ENCODE measurements around the gene MS4A14.

MS4A14 gene

DNA sequence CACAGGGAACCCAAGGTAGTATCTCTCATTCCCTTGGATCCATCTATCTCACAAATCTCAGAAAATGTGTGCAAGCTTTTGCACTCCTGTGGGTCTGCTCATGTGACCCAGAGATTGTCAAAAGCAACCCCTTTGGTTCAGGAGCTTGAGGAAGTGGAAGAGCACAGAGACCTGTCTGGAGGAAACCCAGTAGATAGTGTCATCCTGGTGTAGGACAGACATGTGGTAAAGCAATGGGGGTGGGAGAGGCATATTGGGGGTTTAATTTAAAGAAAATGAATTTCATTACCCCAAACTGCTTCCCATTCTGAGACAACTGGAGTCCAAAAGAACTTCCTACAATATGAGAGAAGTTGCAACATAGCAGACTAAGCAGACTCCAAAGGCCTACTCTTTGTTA is 5.8 kb upstream of the MS4A14 start:
- TF ChIP-seq, protein P1, sequence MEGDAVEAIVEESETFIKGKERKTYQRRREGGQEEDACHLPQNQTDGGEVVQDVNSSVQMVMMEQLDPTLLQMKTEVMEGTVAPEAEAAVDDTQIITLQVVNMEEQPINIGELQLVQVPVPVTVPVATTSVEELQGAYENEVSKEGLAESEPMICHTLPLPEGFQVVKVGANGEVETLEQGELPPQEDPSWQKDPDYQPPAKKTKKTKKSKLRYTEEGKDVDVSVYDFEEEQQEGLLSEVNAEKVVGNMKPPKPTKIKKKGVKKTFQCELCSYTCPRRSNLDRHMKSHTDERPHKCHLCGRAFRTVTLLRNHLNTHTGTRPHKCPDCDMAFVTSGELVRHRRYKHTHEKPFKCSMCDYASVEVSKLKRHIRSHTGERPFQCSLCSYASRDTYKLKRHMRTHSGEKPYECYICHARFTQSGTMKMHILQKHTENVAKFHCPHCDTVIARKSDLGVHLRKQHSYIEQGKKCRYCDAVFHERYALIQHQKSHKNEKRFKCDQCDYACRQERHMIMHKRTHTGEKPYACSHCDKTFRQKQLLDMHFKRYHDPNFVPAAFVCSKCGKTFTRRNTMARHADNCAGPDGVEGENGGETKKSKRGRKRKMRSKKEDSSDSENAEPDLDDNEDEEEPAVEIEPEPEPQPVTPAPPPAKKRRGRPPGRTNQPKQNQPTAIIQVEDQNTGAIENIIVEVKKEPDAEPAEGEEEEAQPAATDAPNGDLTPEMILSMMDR (conservative IDR thresholded peaks at IDR 0.05), result no peak
- H3K27ac ChIP-seq, result no peak overlapping the region

DNA sequence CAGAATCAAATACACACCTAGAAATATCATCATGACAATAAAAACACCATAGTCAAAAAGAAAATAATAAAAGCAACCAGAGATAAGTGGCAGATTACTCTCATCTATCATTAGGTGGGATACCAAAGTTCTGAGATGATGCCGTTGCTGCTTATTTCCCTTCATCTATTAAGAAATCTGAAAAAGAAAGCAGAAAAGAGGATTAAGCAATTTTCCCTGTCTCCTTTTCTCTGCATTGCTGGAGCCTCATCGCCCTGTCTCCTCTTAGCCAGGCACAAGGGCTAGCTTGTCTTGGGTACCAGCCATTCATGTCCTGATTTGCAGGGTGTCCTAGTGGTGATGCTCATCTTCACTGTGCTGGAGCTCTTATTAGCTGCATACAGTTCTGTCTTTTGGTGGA is 3.9 kb upstream of the MS4A14 start:
- no peak overlapping the region for H3K27ac ChIP-seq
- TF ChIP-seq, protein P1 (conservative IDR thresholded peaks at IDR 0.05), result no peak

DNA sequence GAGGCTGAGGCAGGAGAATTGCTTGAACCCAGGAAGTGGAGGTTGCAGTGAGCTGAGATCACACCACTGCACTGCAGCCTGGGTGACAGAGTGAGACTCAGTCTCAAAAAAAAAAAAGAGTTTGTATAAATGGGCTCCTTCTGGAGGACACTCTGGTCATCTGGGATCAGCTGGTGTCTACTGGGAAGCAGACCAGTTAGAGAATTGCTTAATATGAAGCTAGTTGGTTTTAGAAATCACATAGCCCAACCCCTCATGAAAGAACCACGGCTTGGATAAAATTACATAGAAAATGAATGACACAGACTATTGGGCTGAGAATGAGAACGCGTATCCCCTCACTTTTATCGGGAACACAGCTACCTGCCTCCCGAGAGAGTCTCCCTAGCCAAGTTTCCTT is 3.2 kb upstream of the MS4A14 start:
- TF ChIP-seq, protein P1 (conservative IDR thresholded peaks at IDR 0.05), result no peak
- H3K27ac ChIP-seq, result no peak overlapping the region

DNA sequence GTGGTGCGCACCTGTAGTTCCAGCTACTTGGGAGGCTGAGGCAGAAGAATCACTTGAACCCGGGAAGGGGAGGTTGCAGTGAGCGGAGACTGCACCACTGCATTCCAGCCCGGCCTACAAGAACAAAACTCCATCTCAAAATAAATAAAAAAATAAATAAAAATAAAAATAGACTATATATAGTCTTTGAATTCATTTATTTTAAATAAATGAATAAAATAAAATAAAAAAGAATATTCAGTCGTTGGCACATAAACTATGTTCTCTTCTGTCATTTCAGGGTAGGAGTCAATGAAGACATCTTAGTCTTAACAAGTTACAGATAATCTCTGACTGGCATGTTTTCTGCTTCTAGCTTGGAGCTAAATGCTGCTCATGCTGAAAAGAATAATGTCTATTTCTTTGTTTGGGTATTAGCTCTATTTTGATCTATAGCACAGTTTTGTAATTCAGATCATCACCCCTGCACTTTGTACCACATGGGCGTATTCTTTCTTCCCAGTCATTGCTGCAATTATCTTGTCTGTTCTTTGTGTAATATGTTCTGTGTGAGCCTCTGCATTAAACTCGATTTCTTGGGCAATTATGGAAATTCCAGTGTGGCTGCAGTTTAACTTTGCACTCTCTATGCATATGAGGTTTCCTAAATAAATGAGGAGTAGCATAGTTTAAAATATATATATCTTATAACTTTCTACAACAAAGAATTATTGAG is 1.4 kb upstream of the MS4A14 start:
- no peak overlapping the region for H3K27ac ChIP-seq
- TF ChIP-seq, protein P1 (conservative IDR thresholded peaks at IDR 0.05), result no peak

DNA sequence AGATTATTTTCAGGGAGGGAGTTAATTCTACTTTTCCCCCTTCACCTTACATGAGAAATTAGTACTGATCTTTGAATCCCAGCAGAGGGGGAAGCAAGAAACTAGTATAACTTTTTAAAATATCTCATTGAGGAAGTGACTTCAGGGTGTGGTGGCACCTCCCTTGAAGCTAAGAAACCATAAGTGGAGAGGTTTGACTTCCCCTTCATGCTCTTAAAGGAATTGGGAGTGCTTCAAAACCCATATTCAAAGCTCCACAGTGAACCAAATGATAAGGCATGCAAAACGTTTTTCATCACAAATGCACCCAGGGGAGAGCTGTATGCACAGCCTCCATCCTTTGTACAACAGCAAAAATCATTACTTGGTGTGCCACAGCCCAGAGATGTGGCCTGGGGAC is 540 bp downstream of the MS4A14 start:
- TF ChIP-seq, protein P1 (conservative IDR thresholded peaks at IDR 0.05), result no peak
- no peak overlapping the region for H3K27ac ChIP-seq

DNA sequence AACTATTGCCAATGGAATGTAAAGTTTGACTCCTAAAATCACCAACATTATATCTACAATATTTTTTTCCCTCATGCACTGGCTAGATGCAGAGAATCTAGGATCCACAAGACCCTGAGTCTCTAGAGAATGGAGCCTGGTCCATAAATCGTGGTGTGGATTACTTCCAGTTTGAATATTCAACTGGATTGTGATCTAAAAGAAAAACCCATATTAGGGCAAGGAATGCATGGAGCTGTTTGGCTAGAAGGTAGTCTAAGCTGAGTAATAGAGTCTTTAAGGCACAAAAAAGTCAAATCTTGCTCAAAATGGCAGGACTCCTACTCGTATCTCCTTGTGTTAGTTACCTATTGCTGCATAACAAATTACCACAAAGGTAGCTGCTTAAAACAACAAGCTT is 23.8 kb downstream of the MS4A14 start:
- TF ChIP-seq, protein P1 (conservative IDR thresholded peaks at IDR 0.05), result no peak

DNA sequence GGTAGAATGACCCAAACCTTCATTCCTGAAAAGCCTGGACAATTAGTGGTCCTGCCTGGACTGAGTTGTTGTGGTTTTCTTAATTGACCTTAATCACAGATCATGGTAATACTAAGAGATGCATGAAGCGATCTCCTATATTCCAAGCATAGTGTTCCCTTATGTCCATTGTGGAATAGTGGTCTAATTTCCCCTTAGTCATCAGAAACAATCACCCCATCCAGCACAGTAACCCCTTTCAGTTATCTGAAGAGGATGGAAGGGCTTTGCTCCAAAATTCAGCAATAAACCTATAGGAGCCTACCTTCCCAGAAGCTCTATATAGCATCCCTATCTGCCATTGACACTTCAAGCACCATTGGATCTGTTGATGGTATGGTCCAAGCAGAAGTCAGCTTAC is 26.4 kb downstream of the MS4A14 start:
- no peak overlapping the region for H3K27ac ChIP-seq

More for the DNA sequence above, 23.8 kb downstream of the MS4A14 start:
- no peak overlapping the region for H3K27ac ChIP-seq

More for the DNA sequence above, 26.4 kb downstream of the MS4A14 start:
- TF ChIP-seq, protein P1 (conservative IDR thresholded peaks at IDR 0.05), result no peak

Data from VCaP (cell line).